HepG2 (cell line): ENCODE results near the gene GRM1. TPM values are rescaled to one million over a fixed set of nuclear protein-coding genes. Genes with fewer than 3 reads are reported as not detected.
A peak's percentile ranks its signal among the peaks of the same experiment; 100 is the strongest.

Source experiments
- MAF1 ChIP-seq: sonication (generic); formaldehyde crosslinking; IDR thresholded peaks from 2 replicates; pipeline ENCODE4 v1.5.0; 2020; ENCODE audit warnings: missing genetic modification reagents, borderline replicate concordance
- RARA ChIP-seq: IDR thresholded peaks from 2 replicates; pipeline ENCODE4 v1.6.1; 2016; ENCODE audit warnings: missing genetic modification reagents, missing compliant biosample characterization
- SNAPC2 ChIP-seq: sonication (generic); formaldehyde crosslinking; IDR thresholded peaks from 2 replicates; pipeline ENCODE4 v1.8.1; 2022; ENCODE audit warnings: mild to moderate bottlenecking, missing genetic modification reagents
- SOX13 ChIP-seq, 3 experiments: fragments of 450-650 bp in 1 of 3; sonication (generic) in 1 of 3; formaldehyde crosslinking in 1 of 3; IDR thresholded peaks in 2 of 3; conservative IDR thresholded peaks in 1 of 3; 2 replicates each; pipeline versions ENCODE4 v1.5.0 to v1.6.1; 2016 to 2020; ENCODE audit warnings: antibody characterized with exemption in 1 of 3, mild to moderate bottlenecking in 1 of 3, missing compliant biosample characterization in 1 of 3, missing genetic modification reagents in 1 of 3, moderate library complexity in 1 of 3
- TAF15 ChIP-seq: fragments of 200-400 bp; formaldehyde crosslinking; IDR thresholded peaks from one replicate; pipeline ENCODE4 v1.6.1; 2018; ENCODE audit warnings: mild to moderate bottlenecking, low read depth, low read length; ENCODE audit not compliant: poor library complexity, severe bottlenecking
- U2AF1 ChIP-seq: fragments of 200-400 bp; formaldehyde crosslinking; optimal IDR thresholded peaks from 2 replicates; pipeline ENCODE3; 2017; ENCODE audit warnings: mild to moderate bottlenecking, low read depth, low read length
- ZFP1 ChIP-seq: IDR thresholded peaks from 2 replicates; pipeline ENCODE4 v1.6.1; 2016
- ZMYM2 ChIP-seq: sonication (generic); formaldehyde crosslinking; IDR thresholded peaks from 2 replicates; pipeline ENCODE4 v1.8.0; 2022; ENCODE audit warnings: mild to moderate bottlenecking, missing genetic modification reagents
- ZNF264 ChIP-seq: sonication (generic); formaldehyde crosslinking; IDR thresholded peaks from 2 replicates; pipeline ENCODE4 v1.4.0; 2020; ENCODE audit warnings: missing genetic modification reagents
- ZNF709 ChIP-seq: sonication (generic); formaldehyde crosslinking; IDR thresholded peaks from 2 replicates; pipeline ENCODE4 v1.5.0; 2020; ENCODE audit warnings: mild to moderate bottlenecking, missing genetic modification reagents
- ZNF761 ChIP-seq: sonication (generic); formaldehyde crosslinking; conservative IDR thresholded peaks from 2 replicates; pipeline ENCODE4 v1.4.0; 2020; ENCODE audit warnings: mild to moderate bottlenecking, missing genetic modification reagents
- ZNF790 ChIP-seq: sonication (generic); formaldehyde crosslinking; IDR thresholded peaks from 2 replicates; pipeline ENCODE4 v1.8.0; 2022; ENCODE audit warnings: missing genetic modification reagents, mild to moderate bottlenecking, borderline replicate concordance
- polyA plus RNA-seq, 8 experiments: library from polyadenylated mRNA; depleted of rRNA in 3 of 8; stranded (reverse) in 7 of 8; unstranded in 1 of 8; fragments of >200 nt; fragmentation: Illumina TruSeq in 4 of 8; extraction: Trizol in 4 of 8; gene quantifications; 2 replicates each; pipeline versions ENCODE4 v1.2.1 to v1.2.3, GENCODE V29; 2011 to 2016; ENCODE audit warnings: low read depth in 4 of 8, missing spikeins in 1 of 8, mixed read lengths in 1 of 8; ENCODE audit not compliant: insufficient read depth in 1 of 8
- total RNA-seq, 5 experiments: library from RNA; depleted of rRNA; stranded (reverse); fragments of >200 nt; fragmentation: Illumina TruSeq; extraction: Trizol; gene quantifications; 2 replicates each; pipeline ENCODE4 v1.2.3, GENCODE V29; 2016; ENCODE audit warnings: low read depth in 1 of 5
- TF ChIP-seq, protein P1 (sequence below): sonication (generic); formaldehyde crosslinking; IDR thresholded peaks from 2 replicates; pipeline ENCODE4 v1.4.0; 2020; ENCODE audit warnings: mild to moderate bottlenecking, missing genetic modification reagents
- TF ChIP-seq, protein P2 (sequence below): IDR thresholded peaks from 2 replicates; pipeline ENCODE4 v1.6.1; 2016; ENCODE audit warnings: low read depth
- TF ChIP-seq, protein P3 (sequence below): sonication (generic); formaldehyde crosslinking; IDR thresholded peaks from 2 replicates; pipeline ENCODE4 v1.4.0; 2020; ENCODE audit warnings: missing genetic modification reagents
- TF ChIP-seq, protein P4 (sequence below): sonication (generic); formaldehyde crosslinking; IDR thresholded peaks from 2 replicates; pipeline ENCODE4 v1.4.0; 2020; ENCODE audit warnings: missing genetic modification reagents
- TF ChIP-seq, protein P5 (sequence below): sonication (generic); formaldehyde crosslinking; IDR thresholded peaks from 2 replicates; pipeline ENCODE4 v1.4.0; 2020; ENCODE audit warnings: missing genetic modification reagents
- TF ChIP-seq, protein P6 (sequence below): IDR thresholded peaks from 2 replicates; pipeline ENCODE4 v1.6.1; 2016; ENCODE audit warnings: low read depth, control low read depth

Gene GRM1
- total and polyA plus RNA-seq, 2 of the 13 experiments (the other 11 are each of a cell fraction or from before 2014, with no cell fraction given): 0.09 TPM; not detected in 1

DNA sequence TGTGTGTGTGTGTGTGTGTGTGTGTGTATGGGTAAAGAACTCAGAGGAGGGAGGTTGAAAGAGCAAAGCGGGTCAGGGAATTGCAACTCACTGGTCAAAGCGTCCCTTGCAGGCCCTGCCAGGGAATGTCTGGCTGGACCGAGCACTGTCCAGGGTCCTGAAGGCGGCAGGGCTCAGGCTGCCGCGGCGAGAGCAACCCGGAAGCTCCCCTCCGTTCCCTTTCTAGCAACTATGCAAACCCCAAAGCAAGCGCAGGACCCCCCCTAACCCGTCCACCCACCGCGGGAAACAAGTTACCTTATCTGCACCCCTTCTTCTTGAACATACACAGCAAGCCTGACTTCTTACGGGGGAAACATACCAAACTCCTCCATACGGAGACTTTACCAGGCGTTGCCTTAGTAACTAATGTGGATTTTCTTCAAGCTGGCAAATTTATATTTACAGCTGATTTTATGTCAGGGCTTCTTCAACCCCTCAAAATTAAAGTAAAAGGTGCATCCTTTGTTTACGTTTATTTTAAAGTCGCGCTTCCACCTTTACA lies 538 bp upstream of the GRM1 start (continued):
- no peak for TF ChIP-seq TAF15
- TF ChIP-seq, protein P1, sequence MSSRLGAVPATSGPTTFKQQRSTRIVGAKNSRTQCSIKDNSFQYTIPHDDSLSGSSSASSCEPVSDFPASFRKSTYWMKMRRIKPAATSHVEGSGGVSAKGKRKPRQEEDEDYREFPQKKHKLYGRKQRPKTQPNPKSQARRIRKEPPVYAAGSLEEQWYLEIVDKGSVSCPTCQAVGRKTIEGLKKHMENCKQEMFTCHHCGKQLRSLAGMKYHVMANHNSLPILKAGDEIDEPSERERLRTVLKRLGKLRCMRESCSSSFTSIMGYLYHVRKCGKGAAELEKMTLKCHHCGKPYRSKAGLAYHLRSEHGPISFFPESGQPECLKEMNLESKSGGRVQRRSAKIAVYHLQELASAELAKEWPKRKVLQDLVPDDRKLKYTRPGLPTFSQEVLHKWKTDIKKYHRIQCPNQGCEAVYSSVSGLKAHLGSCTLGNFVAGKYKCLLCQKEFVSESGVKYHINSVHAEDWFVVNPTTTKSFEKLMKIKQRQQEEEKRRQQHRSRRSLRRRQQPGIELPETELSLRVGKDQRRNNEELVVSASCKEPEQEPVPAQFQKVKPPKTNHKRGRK (CRISPR knock-in tag): no peak
- TF ChIP-seq, protein P2, sequence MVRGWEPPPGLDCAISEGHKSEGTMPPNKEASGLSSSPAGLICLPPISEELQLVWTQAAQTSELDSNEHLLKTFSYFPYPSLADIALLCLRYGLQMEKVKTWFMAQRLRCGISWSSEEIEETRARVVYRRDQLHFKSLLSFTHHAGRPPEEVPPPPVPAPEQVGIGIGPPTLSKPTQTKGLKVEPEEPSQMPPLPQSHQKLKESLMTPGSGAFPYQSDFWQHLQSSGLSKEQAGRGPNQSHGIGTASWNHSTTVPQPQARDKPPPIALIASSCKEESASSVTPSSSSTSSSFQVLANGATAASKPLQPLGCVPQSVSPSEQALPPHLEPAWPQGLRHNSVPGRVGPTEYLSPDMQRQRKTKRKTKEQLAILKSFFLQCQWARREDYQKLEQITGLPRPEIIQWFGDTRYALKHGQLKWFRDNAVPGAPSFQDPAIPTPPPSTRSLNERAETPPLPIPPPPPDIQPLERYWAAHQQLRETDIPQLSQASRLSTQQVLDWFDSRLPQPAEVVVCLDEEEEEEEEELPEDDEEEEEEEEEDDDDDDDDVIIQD (CRISPR knock-in tag): 0 out of 2 replicates have a peak, but pooled peaks have one; percentile 58
- TF ChIP-seq ZNF264 (CRISPR knock-in tag): peak; percentile 95
- TF ChIP-seq, protein P3, sequence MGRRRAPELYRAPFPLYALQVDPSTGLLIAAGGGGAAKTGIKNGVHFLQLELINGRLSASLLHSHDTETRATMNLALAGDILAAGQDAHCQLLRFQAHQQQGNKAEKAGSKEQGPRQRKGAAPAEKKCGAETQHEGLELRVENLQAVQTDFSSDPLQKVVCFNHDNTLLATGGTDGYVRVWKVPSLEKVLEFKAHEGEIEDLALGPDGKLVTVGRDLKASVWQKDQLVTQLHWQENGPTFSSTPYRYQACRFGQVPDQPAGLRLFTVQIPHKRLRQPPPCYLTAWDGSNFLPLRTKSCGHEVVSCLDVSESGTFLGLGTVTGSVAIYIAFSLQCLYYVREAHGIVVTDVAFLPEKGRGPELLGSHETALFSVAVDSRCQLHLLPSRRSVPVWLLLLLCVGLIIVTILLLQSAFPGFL (CRISPR knock-in tag): peak; percentile 92; the same call in 1 of the 2 replicates
- peak; percentile 68; the same call in 1 of the 2 replicates for TF ChIP-seq ZFP1 (CRISPR knock-in tag)
- TF ChIP-seq, protein P4, sequence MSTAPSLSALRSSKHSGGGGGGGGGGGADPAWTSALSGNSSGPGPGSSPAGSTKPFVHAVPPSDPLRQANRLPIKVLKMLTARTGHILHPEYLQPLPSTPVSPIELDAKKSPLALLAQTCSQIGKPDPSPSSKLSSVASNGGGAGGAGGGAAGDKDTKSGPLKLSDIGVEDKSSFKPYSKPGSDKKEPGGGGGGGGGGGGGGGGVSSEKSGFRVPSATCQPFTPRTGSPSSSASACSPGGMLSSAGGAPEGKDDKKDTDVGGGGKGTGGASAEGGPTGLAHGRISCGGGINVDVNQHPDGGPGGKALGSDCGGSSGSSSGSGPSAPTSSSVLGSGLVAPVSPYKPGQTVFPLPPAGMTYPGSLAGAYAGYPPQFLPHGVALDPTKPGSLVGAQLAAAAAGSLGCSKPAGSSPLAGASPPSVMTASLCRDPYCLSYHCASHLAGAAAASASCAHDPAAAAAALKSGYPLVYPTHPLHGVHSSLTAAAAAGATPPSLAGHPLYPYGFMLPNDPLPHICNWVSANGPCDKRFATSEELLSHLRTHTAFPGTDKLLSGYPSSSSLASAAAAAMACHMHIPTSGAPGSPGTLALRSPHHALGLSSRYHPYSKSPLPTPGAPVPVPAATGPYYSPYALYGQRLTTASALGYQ (CRISPR knock-in tag): 0 out of 2 replicates have a peak, but pooled peaks have one; percentile 64
- no peak for TF ChIP-seq U2AF1
- no peak for TF ChIP-seq SOX13 (IDR thresholded peaks at IDR 0.05)
- peak in 1 of 2 experiments; percentile 53; a peak in 2 of 4 replicates for TF ChIP-seq SOX13 (CRISPR knock-in tag; conservative IDR thresholded peaks at IDR 0.05 in 1 of 2, IDR thresholded peaks at IDR 0.05 in 1 of 2)
- TF ChIP-seq SNAPC2 (CRISPR knock-in tag): peak; percentile 89
- peak; percentile 95 for TF ChIP-seq MAF1 (CRISPR knock-in tag)
- TF ChIP-seq, protein P5, sequence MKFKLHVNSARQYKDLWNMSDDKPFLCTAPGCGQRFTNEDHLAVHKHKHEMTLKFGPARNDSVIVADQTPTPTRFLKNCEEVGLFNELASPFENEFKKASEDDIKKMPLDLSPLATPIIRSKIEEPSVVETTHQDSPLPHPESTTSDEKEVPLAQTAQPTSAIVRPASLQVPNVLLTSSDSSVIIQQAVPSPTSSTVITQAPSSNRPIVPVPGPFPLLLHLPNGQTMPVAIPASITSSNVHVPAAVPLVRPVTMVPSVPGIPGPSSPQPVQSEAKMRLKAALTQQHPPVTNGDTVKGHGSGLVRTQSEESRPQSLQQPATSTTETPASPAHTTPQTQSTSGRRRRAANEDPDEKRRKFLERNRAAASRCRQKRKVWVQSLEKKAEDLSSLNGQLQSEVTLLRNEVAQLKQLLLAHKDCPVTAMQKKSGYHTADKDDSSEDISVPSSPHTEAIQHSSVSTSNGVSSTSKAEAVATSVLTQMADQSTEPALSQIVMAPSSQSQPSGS (CRISPR knock-in tag): peak; percentile 81
- peak; percentile 73; the same call in 1 of the 2 replicates for TF ChIP-seq ZNF709 (CRISPR knock-in tag)
- peak; percentile 66; the same call in 1 of the 2 replicates for TF ChIP-seq ZNF790 (CRISPR knock-in tag)
- TF ChIP-seq ZMYM2 (CRISPR knock-in tag): no peak
- TF ChIP-seq, protein P6, sequence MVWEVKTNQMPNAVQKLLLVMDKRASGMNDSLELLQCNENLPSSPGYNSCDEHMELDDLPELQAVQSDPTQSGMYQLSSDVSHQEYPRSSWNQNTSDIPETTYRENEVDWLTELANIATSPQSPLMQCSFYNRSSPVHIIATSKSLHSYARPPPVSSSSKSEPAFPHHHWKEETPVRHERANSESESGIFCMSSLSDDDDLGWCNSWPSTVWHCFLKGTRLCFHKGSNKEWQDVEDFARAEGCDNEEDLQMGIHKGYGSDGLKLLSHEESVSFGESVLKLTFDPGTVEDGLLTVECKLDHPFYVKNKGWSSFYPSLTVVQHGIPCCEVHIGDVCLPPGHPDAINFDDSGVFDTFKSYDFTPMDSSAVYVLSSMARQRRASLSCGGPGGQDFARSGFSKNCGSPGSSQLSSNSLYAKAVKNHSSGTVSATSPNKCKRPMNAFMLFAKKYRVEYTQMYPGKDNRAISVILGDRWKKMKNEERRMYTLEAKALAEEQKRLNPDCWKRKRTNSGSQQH (CRISPR knock-in tag): peak; percentile 97
- peak; percentile 77 for TF ChIP-seq RARA (CRISPR knock-in tag)
- no peak for TF ChIP-seq ZNF761 (CRISPR knock-in tag)
